Measurements from ENCODE around the gene TMEM8B.

TMEM8B gene

DNA sequence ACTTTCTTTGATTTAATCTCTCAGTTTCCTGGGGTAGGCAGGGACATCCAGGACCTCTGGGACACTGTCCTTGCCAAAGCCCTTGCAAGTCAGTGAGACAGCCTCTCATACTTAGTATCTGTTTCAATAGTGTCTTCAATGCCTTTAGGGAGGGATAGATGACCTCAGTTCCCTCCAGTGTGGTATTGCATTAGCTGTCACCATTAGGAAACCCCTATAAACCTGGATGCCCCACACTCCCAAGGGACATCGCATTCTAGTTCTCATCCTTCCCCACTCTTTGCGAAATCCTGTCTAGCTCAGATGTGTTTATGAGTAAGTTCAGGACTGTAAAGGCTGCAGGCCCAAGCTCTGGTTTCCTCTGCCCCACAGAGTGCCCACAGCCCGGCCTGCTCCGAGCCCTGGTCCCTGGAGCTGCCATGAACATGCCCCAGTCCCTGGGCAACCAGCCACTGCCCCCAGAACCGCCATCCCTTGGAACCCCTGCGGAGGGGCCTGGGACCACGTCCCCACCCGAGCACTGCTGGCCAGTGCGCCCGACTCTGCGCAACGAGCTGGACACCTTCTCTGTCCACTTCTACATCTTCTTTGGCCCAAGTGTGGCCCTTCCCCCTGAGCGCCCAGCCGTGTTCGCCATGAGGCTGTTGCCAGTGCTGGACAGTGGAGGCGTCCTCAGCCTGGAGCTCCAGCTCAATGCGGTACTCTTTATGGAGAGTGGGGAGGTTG lies 13.2 kb downstream of the TMEM8B start:
- DNase-seq: no peak

DNA sequence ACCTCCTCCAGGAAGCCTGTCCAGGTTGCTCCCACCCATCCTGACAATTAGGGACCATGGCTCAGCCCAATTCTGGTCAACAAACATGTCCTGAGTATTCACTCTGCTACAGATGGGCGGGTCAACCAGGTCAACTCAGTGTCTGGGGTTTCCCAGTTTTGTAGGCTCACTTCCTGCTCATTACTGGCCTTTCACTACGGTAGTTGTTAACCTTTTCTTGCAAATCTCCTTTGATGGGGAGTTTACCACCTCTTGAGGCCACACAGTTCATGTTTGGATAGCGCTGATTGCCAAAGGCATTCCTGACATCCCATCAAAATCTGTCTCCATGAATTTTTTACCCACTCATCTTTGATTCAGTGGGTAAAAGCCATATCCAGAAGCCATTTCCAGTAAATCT lies 13.8 kb downstream of the TMEM8B start:
- DNase-seq: no peak

DNA sequence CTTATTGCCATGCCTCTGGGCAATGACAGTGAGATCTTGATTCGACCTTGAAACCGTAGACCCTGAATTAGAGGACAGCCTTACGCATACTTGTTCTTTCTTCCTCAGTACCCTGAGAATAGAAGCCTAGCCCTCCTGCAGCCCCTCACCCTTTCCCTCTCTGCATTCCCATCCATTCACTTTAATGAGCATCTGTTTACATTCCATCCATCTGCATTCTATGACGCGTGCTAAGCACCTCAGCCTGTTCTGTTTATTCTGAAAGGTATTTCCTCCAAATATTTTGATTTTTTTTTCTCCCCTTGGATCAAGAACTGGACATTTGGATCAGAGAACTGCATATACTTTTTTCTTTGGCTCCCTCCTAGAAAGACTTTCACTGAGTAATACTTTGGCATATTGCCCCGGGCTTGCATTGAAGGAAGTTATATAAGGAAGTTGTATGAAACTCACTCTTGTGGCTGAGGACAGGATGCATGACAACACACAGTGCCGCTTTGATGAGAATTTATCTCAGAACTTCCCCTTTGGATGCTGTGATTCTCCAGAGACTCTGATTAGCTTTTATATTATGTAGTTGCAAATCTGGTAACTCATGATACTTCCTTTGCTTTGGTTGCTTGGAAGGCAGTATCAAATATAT lies 15.7 kb downstream of the TMEM8B start:
- no peak for DNase-seq

DNA sequence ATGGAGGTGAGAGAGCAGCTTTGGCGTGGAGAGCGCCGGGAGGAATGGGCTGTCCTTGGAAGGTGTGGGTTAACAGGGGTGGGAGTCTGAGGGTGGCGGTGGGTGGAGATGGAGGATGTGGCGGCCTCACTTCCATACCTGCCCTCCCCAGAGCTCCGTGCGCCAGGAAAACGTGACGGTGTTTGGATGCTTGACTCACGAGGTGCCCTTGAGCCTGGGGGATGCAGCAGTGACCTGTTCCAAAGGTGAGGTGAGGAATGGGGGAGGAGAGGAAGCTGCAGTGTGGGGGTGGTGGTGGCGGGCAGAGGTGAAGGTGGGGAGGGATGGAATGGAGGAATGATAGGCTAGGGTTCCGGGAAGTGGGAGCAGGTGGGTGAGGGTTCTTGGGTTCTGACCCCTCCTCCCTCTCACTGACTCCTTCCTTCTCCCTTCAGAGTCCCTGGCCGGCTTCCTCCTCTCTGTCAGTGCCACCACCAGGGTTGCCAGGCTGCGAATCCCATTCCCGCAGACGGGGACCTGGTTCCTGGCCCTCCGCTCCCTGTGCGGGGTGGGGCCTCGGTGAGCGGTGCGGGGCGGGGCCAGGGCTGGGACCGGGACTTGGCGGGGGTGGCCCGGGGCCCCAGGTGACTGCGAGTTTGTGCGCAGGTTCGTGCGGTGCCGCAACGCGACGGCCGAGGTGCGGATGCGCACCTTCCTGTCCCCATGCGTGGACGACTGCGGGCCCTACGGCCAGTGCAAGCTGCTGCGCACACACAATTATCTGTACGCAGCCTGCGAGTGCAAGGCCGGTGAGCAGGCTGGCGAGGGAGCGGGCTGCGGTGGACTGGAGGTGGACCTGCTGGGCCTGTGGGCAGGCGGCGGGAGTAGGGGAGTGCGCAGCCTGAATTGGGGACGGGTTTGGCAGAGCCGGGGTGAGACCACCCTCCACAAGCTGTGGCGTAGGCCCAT lies 17.1 kb downstream of the TMEM8B start:
- DNase-seq: no peak

DNA sequence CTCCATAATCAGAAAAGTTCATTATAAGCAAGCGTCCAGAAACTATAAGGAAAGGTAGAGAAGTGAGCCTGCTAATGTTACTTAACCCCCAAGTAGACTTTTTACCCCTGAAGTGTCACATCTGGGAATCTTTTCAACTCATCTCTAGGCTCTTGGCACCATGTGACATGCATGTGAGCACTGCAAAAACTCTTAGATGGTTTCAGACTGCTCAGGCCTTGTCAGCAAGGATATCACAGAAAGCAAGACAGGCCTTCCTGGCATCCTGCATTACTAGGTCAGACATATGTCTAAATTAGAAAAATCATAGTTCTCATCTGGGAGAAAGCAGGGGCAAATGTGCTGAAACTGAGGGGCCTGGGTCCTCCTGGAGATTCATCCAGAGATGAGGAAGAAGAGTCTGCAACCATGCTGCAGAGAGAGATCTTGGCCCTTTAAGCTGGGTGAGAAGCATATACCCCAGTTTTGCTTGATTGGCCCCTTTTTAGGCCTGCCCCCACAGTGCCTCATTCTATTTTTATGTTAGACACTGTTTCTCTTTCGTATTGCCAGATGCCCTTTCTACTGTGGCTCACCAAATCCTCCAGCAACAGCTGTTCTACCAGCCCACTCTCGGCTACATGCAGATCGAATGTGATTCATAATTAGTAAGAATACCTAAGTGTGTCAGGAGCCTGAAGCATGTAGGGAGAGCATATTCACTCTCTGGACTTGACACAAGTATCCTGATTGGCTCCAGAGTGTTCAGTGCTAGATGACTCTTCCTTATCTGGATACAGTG lies 19.0 kb downstream of the TMEM8B start:
- DNase-seq: no peak

DNA sequence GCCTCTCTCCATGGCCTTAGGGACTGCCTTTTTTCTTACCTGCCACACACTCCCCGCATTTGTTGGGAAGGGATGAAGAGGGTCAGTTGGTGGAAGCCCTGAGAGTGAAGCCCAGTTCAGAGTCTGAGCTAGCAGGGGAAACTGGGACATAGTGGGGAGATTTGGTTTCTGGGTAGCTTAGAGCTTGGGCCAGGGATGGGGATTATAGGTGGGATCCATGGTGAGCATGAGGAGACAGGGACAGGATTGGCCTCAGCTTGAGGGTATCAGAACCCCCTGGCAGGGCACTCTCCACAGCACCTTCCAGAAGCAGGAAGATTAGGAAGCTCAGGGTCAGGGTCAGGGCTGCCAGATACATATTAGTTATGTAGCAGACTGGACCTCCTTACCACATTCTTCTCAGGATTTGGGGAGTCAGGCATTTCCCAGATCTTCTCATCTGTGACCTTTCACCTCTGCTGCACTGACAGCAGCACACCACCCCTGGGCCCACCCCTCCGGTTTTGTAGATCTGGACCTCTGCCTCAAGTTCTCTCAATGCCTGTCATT lies 23.3 kb downstream of the TMEM8B start:
- no peak for DNase-seq

DNA sequence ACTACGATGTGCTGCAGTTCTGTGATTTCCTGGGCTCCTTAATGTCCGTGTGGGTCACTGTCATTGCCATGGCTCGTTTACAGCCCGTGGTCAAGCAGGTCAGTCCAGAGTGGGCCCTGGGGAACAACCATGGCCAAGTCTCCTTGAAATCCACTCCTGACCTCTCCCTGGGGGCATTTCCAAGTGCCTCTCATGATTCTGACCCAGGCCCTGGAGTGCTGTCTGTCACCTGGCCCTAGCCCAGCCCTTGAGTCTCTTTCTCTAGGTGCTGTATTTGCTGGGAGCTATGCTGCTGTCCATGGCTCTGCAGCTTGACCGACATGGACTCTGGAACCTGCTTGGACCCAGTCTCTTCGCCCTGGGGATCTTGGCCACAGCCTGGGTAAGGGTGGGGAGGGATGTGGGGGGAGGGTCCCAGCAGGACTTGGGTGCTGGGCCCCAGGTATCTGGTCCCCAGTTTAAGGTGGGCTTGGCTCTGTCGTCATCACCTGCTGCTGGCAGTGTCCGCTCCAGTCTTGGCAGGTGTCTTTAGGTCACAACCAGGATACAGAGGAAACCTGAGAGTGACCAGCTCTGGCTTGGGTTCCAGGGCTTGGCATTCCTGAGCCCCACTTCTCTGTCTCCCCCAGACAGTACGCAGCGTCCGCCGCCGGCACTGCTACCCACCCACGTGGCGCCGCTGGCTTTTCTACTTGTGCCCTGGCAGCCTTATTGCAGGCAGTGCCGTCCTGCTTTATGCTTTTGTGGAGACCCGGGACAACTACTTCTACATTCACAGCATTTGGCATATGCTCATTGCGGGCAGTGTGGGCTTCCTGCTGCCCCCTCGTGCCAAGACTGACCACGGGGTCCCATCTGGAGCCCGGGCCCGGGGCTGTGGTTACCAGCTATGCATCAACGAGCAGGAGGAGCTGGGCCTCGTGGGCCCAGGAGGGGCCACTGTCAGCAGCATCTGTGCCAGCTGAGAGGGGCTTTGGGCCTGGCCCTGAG lies 24.1 kb downstream of the TMEM8B start:
- DNase-seq: no peak

DNA sequence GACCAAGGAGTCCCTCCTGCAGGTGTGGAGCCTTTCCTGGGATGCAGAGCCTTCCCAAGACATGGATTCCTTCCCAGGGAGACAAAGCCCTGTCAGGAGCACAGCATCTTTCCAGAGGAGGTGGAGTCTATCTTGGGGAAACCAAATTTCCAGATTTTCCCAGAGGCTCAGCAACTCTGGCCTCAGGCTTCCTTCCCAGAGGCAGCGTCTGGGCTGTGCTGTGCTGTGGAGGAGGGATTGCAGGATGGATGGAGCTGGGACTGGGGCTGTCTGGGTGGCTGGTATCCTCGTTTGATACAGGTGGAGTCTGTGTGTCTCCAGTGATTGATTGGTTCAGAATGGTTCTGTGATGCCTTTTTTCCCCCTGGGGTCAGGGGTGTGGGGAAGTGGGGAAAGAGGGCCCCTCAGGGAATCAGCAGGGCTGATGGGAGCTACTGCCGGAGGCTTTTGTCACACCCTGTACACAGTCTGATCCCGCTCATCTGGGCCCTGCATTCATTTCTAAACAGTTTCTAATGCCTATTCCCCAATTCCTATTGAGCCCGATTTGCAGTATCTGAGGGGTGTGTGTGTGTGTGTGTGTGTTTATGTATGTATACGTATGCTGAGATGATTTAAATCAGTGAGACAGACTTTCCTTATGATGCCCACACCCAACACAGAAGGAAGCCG lies 25.2 kb downstream of the TMEM8B start:
- DNase-seq: no peak

DNA sequence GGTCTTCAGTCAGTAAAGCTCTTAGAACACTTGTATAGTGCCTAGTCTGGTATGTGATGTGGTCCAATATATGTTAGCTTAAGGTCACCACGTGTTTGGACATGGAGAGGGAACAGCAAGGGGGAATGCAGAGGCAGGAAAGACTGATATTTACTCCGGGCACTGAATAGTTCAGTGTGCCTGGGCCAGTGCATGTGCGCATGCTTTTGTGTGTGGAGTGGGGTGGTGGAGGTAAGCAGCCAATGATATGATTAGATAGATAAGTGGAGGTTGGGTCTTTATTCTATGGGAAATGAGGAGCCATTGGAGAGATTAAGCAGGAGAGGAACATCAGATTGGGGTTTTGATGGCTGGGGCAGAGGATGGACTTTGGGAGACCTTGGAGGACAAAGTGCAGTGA lies 27.2 kb downstream of the TMEM8B start:
- no peak for DNase-seq

DNA sequence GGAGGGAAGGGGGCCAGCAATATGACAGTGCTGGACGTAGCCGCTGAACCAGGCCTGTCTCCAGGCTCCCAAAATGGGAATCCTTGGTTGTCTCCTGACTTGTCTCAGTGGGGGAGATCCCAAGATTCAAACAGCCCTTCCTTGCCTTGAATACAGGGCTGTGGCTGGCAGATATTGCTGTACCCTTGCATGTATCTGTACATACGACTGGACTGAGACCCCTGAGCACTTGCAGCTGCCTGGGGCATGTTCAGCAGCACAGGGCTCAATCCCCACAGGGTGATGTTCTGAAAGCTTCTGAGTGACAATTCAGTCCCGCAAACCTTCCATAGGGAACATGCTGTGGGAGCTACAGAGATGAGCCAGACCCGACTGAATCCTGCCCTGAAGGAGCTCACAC lies 27.9 kb downstream of the TMEM8B start:
- no peak for DNase-seq

DNA sequence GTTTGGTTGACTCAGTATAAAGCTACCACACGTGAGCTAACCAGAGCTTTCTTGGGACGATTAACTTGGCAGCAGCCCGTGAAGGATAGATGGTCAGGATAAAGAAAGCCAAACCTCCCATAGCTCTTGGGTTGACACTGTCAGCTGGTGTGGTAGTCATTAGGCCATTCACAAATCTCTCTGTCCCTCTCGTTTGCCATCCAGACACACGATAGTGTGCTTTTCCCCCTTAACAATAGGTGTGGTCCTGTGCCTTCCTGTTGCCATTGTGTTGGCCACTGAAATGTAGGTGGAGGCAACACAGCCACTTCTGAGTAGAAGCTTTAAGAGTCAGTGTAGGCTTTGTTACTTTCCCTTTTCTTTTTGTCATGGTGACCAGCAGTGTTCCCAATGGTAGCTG lies 29.4 kb downstream of the TMEM8B start:
- no peak for DNase-seq

DNA sequence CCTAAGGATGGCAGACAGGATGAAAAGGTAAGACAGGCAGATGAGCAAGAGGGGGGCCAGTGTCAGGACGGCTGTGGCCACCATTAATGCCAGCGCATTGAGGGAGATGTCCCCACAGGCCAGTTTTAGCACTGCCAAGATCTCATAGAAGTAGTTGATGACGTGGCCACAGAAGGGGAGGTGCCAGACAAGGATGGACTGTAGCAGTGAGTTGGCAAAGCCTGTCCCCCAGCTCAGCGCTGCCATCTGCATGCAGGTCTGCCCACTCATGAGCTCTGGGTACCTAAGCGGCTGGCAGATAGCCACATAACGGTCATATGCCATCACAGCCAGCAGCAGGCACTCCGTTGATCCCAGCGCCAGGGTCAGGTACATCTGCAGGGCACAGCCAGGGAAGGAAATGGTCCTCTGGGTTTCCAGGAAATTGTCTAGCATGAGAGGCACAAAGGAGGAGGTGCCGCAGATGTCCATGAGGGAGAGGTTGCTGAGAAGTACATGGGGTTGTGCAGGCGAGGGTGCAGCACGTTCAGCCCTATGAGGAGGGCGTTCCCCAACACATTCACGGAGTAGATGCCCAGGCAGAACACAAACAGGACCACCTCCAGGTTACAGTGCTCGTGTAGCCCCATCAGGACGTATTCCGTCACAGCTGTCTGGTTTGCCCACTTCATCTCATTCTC lies 30.4 kb downstream of the TMEM8B start:
- peak; percentile 26 for DNase-seq

DNA sequence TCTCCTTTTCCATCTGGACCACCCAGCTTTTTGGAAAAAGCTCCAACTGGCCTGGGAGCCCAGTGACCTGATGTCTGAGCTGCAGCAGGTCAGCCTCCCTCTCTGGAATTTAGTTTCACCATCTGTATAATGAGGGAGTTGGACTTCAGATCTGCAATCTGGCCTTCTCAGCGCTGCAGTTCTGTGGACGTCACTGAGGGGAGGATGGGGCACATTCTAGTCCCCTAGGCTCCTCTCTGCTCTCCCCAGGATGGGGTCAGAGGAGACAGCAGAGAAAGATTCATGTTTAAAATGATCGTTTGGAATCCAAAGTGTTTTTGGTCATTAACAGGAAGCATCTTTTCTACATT lies 30.9 kb downstream of the TMEM8B start:
- no peak for DNase-seq

DNA sequence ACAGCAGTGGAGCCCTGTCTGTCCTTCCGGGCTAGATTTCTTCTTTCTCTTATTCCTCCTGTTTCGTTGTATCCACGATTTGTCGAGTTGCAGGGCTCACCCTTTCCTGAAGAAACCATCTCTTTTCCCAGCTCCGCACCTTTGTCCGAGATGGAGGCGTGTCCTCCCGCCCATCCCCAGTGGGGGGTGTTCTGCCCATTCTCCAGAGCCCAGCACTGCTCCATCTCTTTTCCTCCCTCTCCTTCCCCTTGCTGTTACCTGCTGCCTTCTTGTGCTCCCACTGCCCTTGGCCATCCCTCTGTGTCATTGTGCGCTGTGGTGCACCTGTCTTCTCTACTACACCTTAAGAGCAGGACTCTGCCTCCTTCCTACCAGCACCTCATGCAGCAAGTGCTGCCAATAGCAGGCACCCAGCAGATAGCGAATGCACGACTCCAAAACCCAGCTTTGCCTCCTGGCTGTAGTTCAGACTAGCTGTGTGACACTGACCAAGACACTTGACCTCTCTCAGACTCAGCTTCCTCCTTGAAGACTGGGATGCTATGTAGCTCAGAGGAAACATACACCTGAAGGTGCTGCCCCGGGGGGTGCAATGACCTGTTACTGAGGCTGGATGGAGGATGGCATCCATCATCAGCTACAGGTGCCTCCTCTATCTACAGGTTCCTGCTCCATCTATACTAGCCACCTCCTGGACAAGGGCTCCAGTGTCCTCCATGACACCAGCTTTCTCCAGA lies 32.3 kb downstream of the TMEM8B start:
- DNase-seq: no peak

DNA sequence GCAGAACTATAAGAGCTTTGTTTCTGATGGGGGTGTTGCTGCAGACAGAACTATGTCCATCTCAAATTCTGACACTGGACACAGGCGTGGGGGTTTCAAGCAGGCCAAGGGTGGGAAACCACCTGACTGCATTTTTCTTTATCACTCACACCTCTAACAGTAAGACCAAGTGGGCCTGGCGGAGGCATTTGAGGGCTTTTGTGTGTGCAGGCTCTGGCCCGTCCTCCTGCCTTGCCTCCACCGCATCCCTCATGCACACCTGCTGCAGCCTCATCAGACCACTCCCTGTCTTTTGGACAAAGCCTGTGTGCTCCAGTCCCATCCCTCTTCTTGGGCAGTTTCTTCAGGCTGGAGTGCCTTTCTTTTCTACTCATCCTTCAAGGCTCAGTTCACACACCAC lies 33.3 kb downstream of the TMEM8B start:
- no peak for DNase-seq

DNA sequence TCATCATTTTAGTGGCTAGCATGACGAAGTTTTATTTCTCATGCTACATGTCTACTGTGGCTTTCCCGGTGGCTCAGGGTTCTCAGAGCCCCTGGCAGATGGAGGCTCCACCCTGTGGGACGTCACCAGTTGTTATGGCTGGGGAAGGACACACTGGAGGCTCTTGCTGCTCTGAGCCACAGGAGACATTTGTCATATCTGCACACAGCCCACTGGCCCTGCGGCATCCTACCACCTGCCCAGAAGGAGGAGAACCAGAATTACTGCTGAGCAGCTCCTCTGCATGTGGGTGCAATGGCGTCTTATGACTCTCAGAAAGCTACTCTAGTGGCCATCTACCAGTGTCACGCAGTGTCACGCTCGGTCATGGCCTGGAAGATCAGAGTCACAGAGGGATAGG lies 34.6 kb downstream of the TMEM8B start:
- no peak for DNase-seq

DNA sequence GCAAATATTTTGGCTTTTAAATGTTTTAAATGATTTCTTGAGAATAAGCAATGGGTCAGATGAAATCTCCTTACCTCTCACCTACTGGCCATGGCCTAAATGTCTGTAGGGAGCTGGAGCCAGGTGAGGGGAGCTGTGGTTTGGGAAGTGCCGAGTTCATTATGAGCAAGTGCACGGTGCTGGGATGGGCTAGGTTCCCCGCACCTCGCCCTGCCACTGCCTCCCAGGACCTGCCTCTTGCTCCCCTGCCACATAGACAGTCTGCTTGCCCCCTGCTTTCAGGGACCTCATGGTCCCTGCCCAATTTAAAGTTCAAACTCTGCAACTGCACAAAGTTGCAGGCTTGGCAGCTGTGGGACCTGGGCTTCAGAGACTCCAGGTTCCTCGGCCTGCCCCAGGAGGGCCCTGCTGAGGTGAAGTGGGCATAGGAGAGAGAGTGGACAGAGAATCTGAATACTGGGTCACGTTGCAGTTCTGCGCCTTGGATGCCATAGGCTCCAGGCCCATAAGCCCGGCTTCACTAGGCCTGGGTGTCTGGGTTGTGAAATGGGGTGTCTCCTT lies 35.7 kb downstream of the TMEM8B start:
- no peak for DNase-seq

DNA sequence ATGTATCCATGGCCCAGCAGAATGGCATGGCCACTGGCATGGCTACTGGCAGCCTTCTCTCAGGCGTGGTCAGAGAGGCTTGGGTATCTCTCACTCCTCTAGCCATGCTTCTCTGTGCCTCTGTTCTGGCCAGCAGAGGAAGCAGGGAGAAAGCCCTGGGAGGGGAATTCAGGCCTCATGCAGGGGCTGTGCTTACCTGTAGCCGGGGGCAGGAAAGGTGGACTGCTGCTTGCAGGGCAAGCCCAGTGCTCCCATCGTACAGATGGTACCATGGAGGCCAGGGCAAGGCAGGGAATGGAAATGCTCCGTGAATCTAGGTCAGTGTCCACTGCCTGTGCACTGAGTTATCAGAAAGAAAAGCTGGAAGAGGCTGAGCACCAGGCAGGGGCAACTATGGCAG lies 38.5 kb downstream of the TMEM8B start:
- no peak for DNase-seq

DNA sequence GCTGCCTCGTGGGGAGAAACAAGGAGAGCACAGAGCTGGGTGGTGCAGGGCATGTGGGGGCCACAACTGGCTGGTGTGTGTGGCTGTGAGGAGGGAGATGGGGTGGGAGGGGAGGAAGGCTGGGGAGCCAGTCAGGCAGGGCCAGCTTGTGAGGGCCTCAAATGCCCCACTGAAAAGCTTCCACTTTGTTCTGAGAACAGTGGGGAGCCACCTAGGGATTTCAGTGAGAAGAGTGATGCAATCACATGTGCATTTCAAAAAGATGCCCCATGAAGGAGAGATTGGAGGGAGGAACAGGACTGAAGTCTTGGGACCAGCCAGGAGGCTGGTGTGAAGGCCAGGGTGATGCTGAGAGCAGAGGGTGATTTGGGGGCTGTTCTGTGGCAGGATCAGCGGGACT lies 39.9 kb downstream of the TMEM8B start:
- DNase-seq: no peak

Measured in COR-L47 (cell line).